ENCODE measurements around the gene SPEM3. TPM values are rescaled to one million over a fixed set of nuclear protein-coding genes. Genes with fewer than 3 reads are reported as not detected.

The SPEM3 gene
- total RNA-seq, 2 donors from 2014 or later: not detected

GRCh38 chr17:7438656-7439460, 10.2 kb downstream of the SPEM3 start:
- Histone ChIP-seq H3K36me3 (ENCODE audit: control insufficient read depth, insufficient read depth, low read length) (no peaks in the 10 kb centered on the region), H3K27ac (ENCODE audit: low read depth, low read length) (no peak overlapping the region), H3K9ac (ENCODE audit: extremely low read depth, low read length, poor library complexity, severe bottlenecking) (no peak overlapping the region), H3K9me3 (ENCODE audit: control insufficient read depth, low read length) (no peaks in the 10 kb centered on the region), H3K4me1 (ENCODE audit: control insufficient read depth, insufficient read depth, low read length) (peaks cover 3% of the 10 kb centered on the region), H3K27me3 (ENCODE audit: control insufficient read depth, insufficient read depth, low read length, poor library complexity, severe bottlenecking) (peaks cover 51% of the 10 kb centered on the region), H3K4me3 (ENCODE audit: low read length) (peak overlapping the region; percentile 91)
- no peaks in the 10 kb centered on the region for H3K36me3 Mint-ChIP-seq (ENCODE audit: low read depth)
- H3K9me3 Mint-ChIP-seq: no peaks in the 10 kb centered on the region
- H3K4me1 Mint-ChIP-seq: peaks cover 13% of the 10 kb centered on the region
- H3K27me3 Mint-ChIP-seq (ENCODE audit: insufficient read depth): peaks cover 73% of the 10 kb centered on the region
- no peak for DNase-seq
- TF ChIP-seq CTCF (conservative IDR thresholded peaks at IDR 0.05): no peak
- WGBS, 2 experiments (ENCODE audit: insufficient coverage in 1 of 2, insufficient read length in 1 of 2): 45 to 46% methylated on average over 4 to 11 of the region's 11 CpGs
- peak overlapping the region; percentile 83 for H3K4me3 Mint-ChIP-seq
- no peak overlapping the region for H3K27ac Mint-ChIP-seq

GRCh38 chr17:7439462-7440112, 10.9 kb downstream of the SPEM3 start, which contains the start of gene FGF11:
TSS of gene FGF11 (plus strand) at chr17:7439512. CDS start at chr17:7439621, 109 bp downstream.
- no peak for TF ChIP-seq CTCF (conservative IDR thresholded peaks at IDR 0.05)

GRCh38 chr17:7440113-7440833, 11.6 kb downstream of the SPEM3 start:
- H3K27me3 Mint-ChIP-seq (ENCODE audit: insufficient read depth): peaks cover 81% of the 10 kb centered on the region
- H3K9me3 Mint-ChIP-seq: no peaks in the 10 kb centered on the region
- WGBS, 2 experiments (ENCODE audit: insufficient coverage in 1 of 2, insufficient read length in 1 of 2): 0 to 2% methylated on average over 20 to 46 of the region's 46 CpGs

More at GRCh38 chr17:7439462-7440112, 10.9 kb downstream of the SPEM3 start, which contains the start of gene FGF11:
- Mint-ChIP-seq H3K27me3 (ENCODE audit: insufficient read depth) (peaks cover 80% of the 10 kb centered on the region), H3K4me3 (peak within 1 kb of the TSS; percentile 83), H3K36me3 (ENCODE audit: low read depth) (no peaks in the 10 kb centered on the region), H3K4me1 (peaks cover 13% of the 10 kb centered on the region), H3K9me3 (no peaks in the 10 kb centered on the region), H3K27ac (peak within 1 kb of the TSS; percentile 87)
- WGBS, 2 experiments (ENCODE audit: insufficient coverage in 1 of 2, insufficient read length in 1 of 2): 0 to 2% methylated on average over 4 to 50 of the region's 50 CpGs
- Histone ChIP-seq H3K27me3 (ENCODE audit: control insufficient read depth, insufficient read depth, low read length, poor library complexity, severe bottlenecking) (peaks cover 51% of the 10 kb centered on the region), H3K27ac (ENCODE audit: low read depth, low read length) (peak within 1 kb of the TSS; percentile 96), H3K36me3 (ENCODE audit: control insufficient read depth, insufficient read depth, low read length) (no peaks in the 10 kb centered on the region), H3K4me1 (ENCODE audit: control insufficient read depth, insufficient read depth, low read length) (peaks cover 3% of the 10 kb centered on the region), H3K4me3 (ENCODE audit: low read length) (peak within 1 kb of the TSS; percentile 91), H3K9me3 (ENCODE audit: control insufficient read depth, low read length) (no peaks in the 10 kb centered on the region), H3K9ac (ENCODE audit: extremely low read depth, low read length, poor library complexity, severe bottlenecking) (peak within 1 kb of the TSS; percentile 74)
- DNase-seq: peak; percentile 76

More at GRCh38 chr17:7440113-7440833, 11.6 kb downstream of the SPEM3 start:
- TF ChIP-seq CTCF (conservative IDR thresholded peaks at IDR 0.05): no peak
- peaks cover 3% of the 10 kb centered on the region for H3K4me1 ChIP-seq (ENCODE audit: control insufficient read depth, insufficient read depth, low read length)
- H3K4me1 Mint-ChIP-seq: peaks cover 13% of the 10 kb centered on the region
- no peaks in the 10 kb centered on the region for H3K36me3 ChIP-seq (ENCODE audit: control insufficient read depth, insufficient read depth, low read length)
- peak; percentile 89 for DNase-seq
- peak overlapping the region; percentile 91 for H3K4me3 ChIP-seq (ENCODE audit: low read length)
- H3K27ac Mint-ChIP-seq: peak overlapping the region; percentile 87
- H3K9me3 ChIP-seq (ENCODE audit: control insufficient read depth, low read length): no peaks in the 10 kb centered on the region
- H3K4me3 Mint-ChIP-seq: peak overlapping the region; percentile 83
- peak overlapping the region; percentile 74 for H3K9ac ChIP-seq (ENCODE audit: extremely low read depth, low read length, poor library complexity, severe bottlenecking)
- no peaks in the 10 kb centered on the region for H3K36me3 Mint-ChIP-seq (ENCODE audit: low read depth)
- H3K27ac ChIP-seq (ENCODE audit: low read depth, low read length): peak overlapping the region; percentile 96
- H3K27me3 ChIP-seq (ENCODE audit: control insufficient read depth, insufficient read depth, low read length, poor library complexity, severe bottlenecking): peaks cover 51% of the 10 kb centered on the region

Data from endodermal cell (in vitro differentiated cells).